ENCODE data around the gene CLDN5. TPM values are rescaled to one million over a fixed set of nuclear protein-coding genes. Genes with fewer than 3 reads are reported as not detected.

The CLDN5 gene
- total RNA-seq, 1 donor from 2014 or later, result not detected

- Mint-ChIP-seq H3K4me3 (ENCODE audit: unreplicated experiment) (no peak overlapping the region), H3K27ac (ENCODE audit: unreplicated experiment) (no peak overlapping the region), H3K36me3 (ENCODE audit: low read depth, unreplicated experiment) (no peaks in the 10 kb centered on the region), H3K4me1 (ENCODE audit: low read depth, unreplicated experiment) (no peaks in the 10 kb centered on the region), H3K9me3 (ENCODE audit: unreplicated experiment) (no peaks in the 10 kb centered on the region), H3K27me3 (ENCODE audit: low read depth, unreplicated experiment) (no peaks in the 10 kb centered on the region)
- H3K36me3 ChIP-seq (ENCODE audit: insufficient read depth, low read length), result no peaks in the 10 kb centered on the region
- no peak overlapping the region for H3K4me3 ChIP-seq (ENCODE audit: insufficient read depth, low read depth, low read length)
- no peaks in the 10 kb centered on the region for H4K20me1 ChIP-seq (ENCODE audit: insufficient read depth, low read length)
- FAIRE-seq, result no peak
- H3K27ac ChIP-seq (ENCODE audit: low read depth, low read length), result no peak overlapping the region
- H3K4me1 ChIP-seq (ENCODE audit: insufficient read depth, low read length), result no peaks in the 10 kb centered on the region
- H3K4me2 ChIP-seq (ENCODE audit: low read length), result peak overlapping the region; percentile 16
- H3K9me3 ChIP-seq (ENCODE audit: insufficient read depth, low read depth, low read length), result no peaks in the 10 kb centered on the region
- H3K9ac ChIP-seq (ENCODE audit: low read length), result no peak overlapping the region
- peaks cover 15% of the 10 kb centered on the region for H3K79me2 ChIP-seq (ENCODE audit: insufficient read depth, low read length)
- H3K27me3 ChIP-seq (ENCODE audit: insufficient read depth, low read length), result no peaks in the 10 kb centered on the region
- DNase-seq (ENCODE audit: low read depth), result no peak
- TF ChIP-seq CTCF (IDR thresholded peaks at IDR 0.05; ENCODE audit: insufficient read depth, low read depth, low read length) (no peak), EZH2 (IDR thresholded peaks at IDR 0.05; ENCODE audit: insufficient read depth, low read length) (no peak)
- no peak overlapping the region for H2AFZ ChIP-seq (ENCODE audit: low read depth, low read length)
Measured at GRCh38 chr22:19483481-19484244, 40.5 kb downstream of the CLDN5 start.

GRCh38 chr22:19482297-19482696 lies 41.9 kb downstream of the CLDN5 start:
- DNase-seq (ENCODE audit: low read depth), result no peak

More at GRCh38 chr22:19482297-19482696, 41.9 kb downstream of the CLDN5 start:
- Histone ChIP-seq H3K4me2 (ENCODE audit: low read length) (no peak overlapping the region), H3K27me3 (ENCODE audit: insufficient read depth, low read length) (no peaks in the 10 kb centered on the region), H3K9ac (ENCODE audit: low read length) (no peak overlapping the region), H3K79me2 (ENCODE audit: insufficient read depth, low read length) (peaks cover 28% of the 10 kb centered on the region), H3K9me3 (ENCODE audit: insufficient read depth, low read depth, low read length) (no peaks in the 10 kb centered on the region), H4K20me1 (ENCODE audit: insufficient read depth, low read length) (peaks cover 14% of the 10 kb centered on the region), H3K4me3 (ENCODE audit: insufficient read depth, low read depth, low read length) (no peak overlapping the region), H2AFZ (ENCODE audit: low read depth, low read length) (no peak overlapping the region), H3K4me1 (ENCODE audit: insufficient read depth, low read length) (peaks cover 7% of the 10 kb centered on the region), H3K27ac (ENCODE audit: low read depth, low read length) (no peak overlapping the region), H3K36me3 (ENCODE audit: insufficient read depth, low read length) (no peaks in the 10 kb centered on the region)
- Mint-ChIP-seq H3K4me3 (ENCODE audit: unreplicated experiment) (no peak overlapping the region), H3K36me3 (ENCODE audit: low read depth, unreplicated experiment) (no peaks in the 10 kb centered on the region), H3K27ac (ENCODE audit: unreplicated experiment) (no peak overlapping the region), H3K9me3 (ENCODE audit: unreplicated experiment) (no peaks in the 10 kb centered on the region), H3K4me1 (ENCODE audit: low read depth, unreplicated experiment) (peaks cover 3% of the 10 kb centered on the region), H3K27me3 (ENCODE audit: low read depth, unreplicated experiment) (no peaks in the 10 kb centered on the region)
- no peak for FAIRE-seq
- no peak for TF ChIP-seq EZH2 (IDR thresholded peaks at IDR 0.05; ENCODE audit: insufficient read depth, low read length)
- TF ChIP-seq CTCF (IDR thresholded peaks at IDR 0.05; ENCODE audit: insufficient read depth, low read depth, low read length), result no peak

All from astrocyte (in vitro differentiated cells and primary cell).